Renal cortex interstitium (tissue), 15 donors: Measurements from ENCODE around the gene ZNF235. TPM values are rescaled to one million over a fixed set of nuclear protein-coding genes. Genes with fewer than 3 reads are reported as not detected.
A peak's percentile ranks its signal among the peaks of the same experiment; 100 is the strongest.
"Not testable (repeated sequence)": the region's sequence is repeated elsewhere in the genome, so short reads cannot be mapped to it uniquely, and the experiment has no call there.

Source experiments
- DNase-seq, 11 donors: peaks; one replicate each; pipeline ENCODE4 v3.0.0-alpha.2; 2013; ENCODE audit warnings: low read depth in 9 of 11, low spot score in 4 of 11; ENCODE audit errors: extremely low read depth in 1 of 11
- long read RNA-seq, 16 experiments: transcript quantifications; one replicate each; lab custom pipeline, GENCODE V29; 2026
- polyA plus RNA-seq, 3 donors: library from polyadenylated mRNA; unstranded; fragments of 120-200 nt; gene quantifications; one replicate each; pipeline ENCODE4 v1.2.1, GENCODE V29; 2013; ENCODE audit not compliant: insufficient read length in 3 of 3

Gene ZNF235
- 10 to 100 TPM; 11.2 to 13.1 (median 12.9) TPM for polyA plus RNA-seq
- long read RNA-seq, donor 1, partial matches to known transcripts, result 0 of 1 reads
- long read RNA-seq, donor 1, other reads (novel, unspliced or antisense), result 0 of 1 reads
- long read RNA-seq, donor 2, partial matches to known transcripts, result 0 of 1 reads
- long read RNA-seq, donor 2, other reads (novel, unspliced or antisense), result 0 of 1 reads
- long read RNA-seq, donor 3, partial matches to known transcripts, result 0 of 3 reads
- long read RNA-seq, donor 3, other reads (novel, unspliced or antisense), result 0 of 3 reads
- long read RNA-seq, donor 4, partial matches to known transcripts, result 0 of 1 reads
- long read RNA-seq, donor 4, other reads (novel, unspliced or antisense), result 0 of 1 reads
- long read RNA-seq, donor 5, full-length matches to known transcripts, result 7 of 7 reads
- long read RNA-seq, donor 5, partial matches to known transcripts, result 0 of 7 reads
- long read RNA-seq, donor 5, other reads (novel, unspliced or antisense), result 0 of 7 reads
- long read RNA-seq, donor 6, full-length matches to known transcripts, result 7 of 7 reads
- long read RNA-seq, donor 6, partial matches to known transcripts, result 0 of 7 reads
- long read RNA-seq, donor 6, other reads (novel, unspliced or antisense), result 0 of 7 reads
- long read RNA-seq, donor 7, partial matches to known transcripts, result 0 of 1 reads
- long read RNA-seq, donor 7, other reads (novel, unspliced or antisense), result 0 of 1 reads
- long read RNA-seq, donor 8, full-length matches to known transcripts, result 14 of 14 reads
- long read RNA-seq, donor 8, partial matches to known transcripts, result 0 of 14 reads
- long read RNA-seq, donor 8, other reads (novel, unspliced or antisense), result 0 of 14 reads
- long read RNA-seq, donor 9, full-length matches to known transcripts, result 1 of 24 reads
- long read RNA-seq, donor 9, partial matches to known transcripts, result 23 of 24 reads
- long read RNA-seq, donor 9, other reads (novel, unspliced or antisense), result 0 of 24 reads
- long read RNA-seq, donor 10, full-length matches to known transcripts, result 2 of 2 reads
- long read RNA-seq, donor 10, partial matches to known transcripts, result 0 of 2 reads
- long read RNA-seq, donor 10, other reads (novel, unspliced or antisense), result 0 of 2 reads
- long read RNA-seq, donor 11, full-length matches to known transcripts, result 3 of 3 reads
- long read RNA-seq, donor 11, partial matches to known transcripts, result 0 of 3 reads
- long read RNA-seq, donor 11, other reads (novel, unspliced or antisense), result 0 of 3 reads
- long read RNA-seq, donor 12, full-length matches to known transcripts, result 1 of 1 reads
- long read RNA-seq, donor 12, partial matches to known transcripts, result 0 of 1 reads
- long read RNA-seq, donor 12, other reads (novel, unspliced or antisense), result 0 of 1 reads
- long read RNA-seq, donor 13, full-length matches to known transcripts, result 7 of 7 reads
- long read RNA-seq, donor 13, partial matches to known transcripts, result 0 of 7 reads
- long read RNA-seq, donor 13, other reads (novel, unspliced or antisense), result 0 of 7 reads
- long read RNA-seq, donor 14, partial matches to known transcripts, result 0 of 2 reads
- long read RNA-seq, donor 14, other reads (novel, unspliced or antisense), result 0 of 2 reads
- long read RNA-seq, donor 15, partial matches to known transcripts, result 0 of 1 reads
- long read RNA-seq, donor 15, other reads (novel, unspliced or antisense), result 0 of 1 reads
- long read RNA-seq, donor 16, full-length matches to known transcripts, result 3 of 3 reads
- long read RNA-seq, donor 16, partial matches to known transcripts, result 0 of 3 reads
- long read RNA-seq, donor 16, other reads (novel, unspliced or antisense), result 0 of 3 reads

- DNase-seq, result peak; percentile 83 to 96 (median 90)
Observed at GRCh38 chr19:44304659-44305193, at the start of gene ZNF235. TSS of gene ZNF235 (minus strand) at chr19:44305025. CDS start at chr19:44303404, 1,621 bp downstream.

- no peak for DNase-seq
Observed at GRCh38 chr19:44346556-44346955, 41.7 kb upstream of the ZNF235 start.

- DNase-seq, result no peak
Observed at GRCh38 chr19:44345959-44346358, 41.1 kb upstream of the ZNF235 start.

- no peak for DNase-seq
Observed at GRCh38 chr19:44344255-44344654, 39.4 kb upstream of the ZNF235 start.

- DNase-seq, result no peak
Observed at GRCh38 chr19:44341794-44342193, 37.0 kb upstream of the ZNF235 start.

- DNase-seq, result not testable (repeated sequence)
Observed at GRCh38 chr19:44334639-44335038, 29.8 kb upstream of the ZNF235 start.

GRCh38 chr19:44332145-44332544 is 27.3 kb upstream of the ZNF235 start:
- DNase-seq, result no peak

GRCh38 chr19:44315883-44316282 is 11.1 kb upstream of the ZNF235 start:
- DNase-seq, result no peak

GRCh38 chr19:44313231-44313630 is 8.4 kb upstream of the ZNF235 start:
- no peak for DNase-seq

GRCh38 chr19:44308011-44308410 is 3.2 kb upstream of the ZNF235 start:
- DNase-seq, result no peak

- no peak for DNase-seq
Observed at GRCh38 chr19:44306283-44306682, 1.5 kb upstream of the ZNF235 start.

- no peak for DNase-seq
Observed at GRCh38 chr19:44305457-44305856, 632 bp upstream of the ZNF235 start.

GRCh38 chr19:44303976-44304568 is 753 bp downstream of the ZNF235 start:
- DNase-seq, result peak in 5 of 11 donors; percentile 1 to 17 (median 9)

- DNase-seq, result peak in 2 of 11 donors; percentile 1 to 4
Observed at GRCh38 chr19:44303320-44303719, 1.5 kb downstream of the ZNF235 start.

- no peak for DNase-seq
Observed at GRCh38 chr19:44284968-44285367, 19.9 kb downstream of the ZNF235 start.

- no peak for DNase-seq
Observed at GRCh38 chr19:44282846-44283245, 22.0 kb downstream of the ZNF235 start.

- DNase-seq, result no peak
Observed at GRCh38 chr19:44280916-44281315, 23.9 kb downstream of the ZNF235 start.
